GM10847 (cell line): ENCODE measurements around the gene PTPN4.

ENCODE experiments used
- POLR2A ChIP-seq: IDR thresholded peaks from 2 replicates; pipeline ENCODE4 v1.6.1; 2011; ENCODE audit not compliant: insufficient read length; ENCODE audit errors: extremely low read depth

PTPN4 gene

DNA sequence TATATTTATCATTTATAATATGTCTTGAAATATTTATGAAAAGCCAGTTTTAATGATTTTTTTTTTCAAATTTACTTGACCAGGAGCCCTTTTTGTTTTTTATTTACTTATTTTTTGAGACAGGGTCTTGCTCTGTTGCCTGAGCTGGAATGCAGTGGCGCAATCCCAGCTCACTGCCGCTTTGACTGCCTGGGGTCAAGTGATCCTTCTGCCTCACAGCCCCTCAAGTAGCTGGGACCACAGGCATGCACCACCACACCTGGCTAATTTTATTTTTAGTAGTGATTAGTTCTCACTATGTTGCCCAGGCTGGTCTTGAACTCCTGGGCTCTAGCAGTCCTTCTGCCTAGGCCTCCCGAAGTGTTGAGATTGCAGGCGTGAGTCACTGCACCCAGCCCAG is 258.8 kb downstream of the PTPN4 start:
- TF ChIP-seq POLR2A, result no peak

GRCh38 chr2:120020554-120020953 is 260.8 kb downstream of the PTPN4 start:
- no peak for TF ChIP-seq POLR2A

DNA sequence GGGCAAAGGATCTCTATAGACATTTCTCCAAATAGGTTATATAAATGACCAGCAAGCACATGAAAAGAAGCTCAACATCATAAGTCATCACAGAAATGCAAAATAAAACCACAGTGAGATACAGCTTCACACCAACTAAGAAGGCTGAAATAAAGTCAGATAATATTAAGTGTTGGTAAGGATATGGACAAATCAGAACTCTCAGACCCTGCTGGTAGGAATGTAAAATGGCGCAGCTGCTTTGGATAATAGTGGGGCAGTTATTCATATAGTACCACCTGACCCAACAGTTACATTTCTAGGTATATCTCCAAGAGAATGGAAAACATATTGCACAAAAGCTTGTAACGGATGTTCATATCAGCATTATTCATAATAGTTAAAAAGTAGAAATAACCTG is 267.2 kb downstream of the PTPN4 start:
- no peak for TF ChIP-seq POLR2A

- TF ChIP-seq POLR2A, result no peak
These were observed 269.1 kb downstream of the PTPN4 start for GRCh38 chr2:120028795-120029194.

GRCh38 chr2:120029672-120030640 is 270.2 kb downstream of the PTPN4 start:
- TF ChIP-seq POLR2A, result no peak

- TF ChIP-seq POLR2A, result no peak
These were observed 272.6 kb downstream of the PTPN4 start for GRCh38 chr2:120032297-120032696.
